Measurements from ENCODE around the gene MUC20. TPM values are rescaled to one million over a fixed set of nuclear protein-coding genes. Genes with fewer than 3 reads are reported as not detected.

Gene MUC20
- total and polyA plus RNA-seq, 2 of the 8 experiments (the other 6 are each of a cell fraction or from before 2014, with no cell fraction given) = 0.24 to 0.26 TPM

DNA sequence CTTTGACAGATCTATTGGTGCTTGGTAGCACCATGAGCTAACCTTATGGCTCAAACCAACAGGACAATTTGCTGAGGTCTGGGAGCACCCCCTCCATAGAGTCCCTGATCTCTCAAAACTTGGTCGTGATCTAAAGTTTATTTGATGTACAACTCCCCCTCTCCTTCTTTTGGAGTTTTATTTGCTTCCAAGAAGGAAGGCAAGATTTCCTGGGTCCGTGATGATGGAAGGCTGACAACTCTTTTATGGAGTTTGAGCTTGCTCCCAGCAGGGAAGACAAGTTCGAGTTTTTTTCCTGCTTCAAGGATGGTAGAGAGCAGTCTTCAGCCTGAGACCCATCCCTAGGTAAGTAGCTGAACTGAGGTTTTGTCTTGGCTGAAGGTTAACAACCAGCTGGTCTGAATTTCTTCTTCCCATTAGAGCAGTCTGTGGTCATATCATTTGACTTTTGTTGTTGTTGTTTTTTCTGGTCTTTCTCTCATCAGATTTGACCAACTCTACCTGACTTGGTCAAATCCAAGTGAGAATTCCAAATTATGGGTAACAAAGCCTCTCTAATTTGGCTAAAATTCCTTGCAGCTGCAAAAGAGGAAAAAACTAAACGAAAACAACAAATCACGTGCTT lies 2.8 kb upstream of the MUC20 start (continued):
- TF ChIP-seq RBBP5 (IDR thresholded peaks at IDR 0.05; ENCODE audit: borderline replicate concordance, low read depth, low read length) = no peak
- TF ChIP-seq, protein P1, sequence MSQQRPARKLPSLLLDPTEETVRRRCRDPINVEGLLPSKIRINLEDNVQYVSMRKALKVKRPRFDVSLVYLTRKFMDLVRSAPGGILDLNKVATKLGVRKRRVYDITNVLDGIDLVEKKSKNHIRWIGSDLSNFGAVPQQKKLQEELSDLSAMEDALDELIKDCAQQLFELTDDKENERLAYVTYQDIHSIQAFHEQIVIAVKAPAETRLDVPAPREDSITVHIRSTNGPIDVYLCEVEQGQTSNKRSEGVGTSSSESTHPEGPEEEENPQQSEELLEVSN (IDR thresholded peaks at IDR 0.05) = no peak
- no peak for TF ChIP-seq CBX5 (IDR thresholded peaks at IDR 0.05; ENCODE audit: low read depth, low read length)

Measured in H1 (cell line).